GM23338 (cell line): ENCODE measurements around the gene MDM2. TPM values are rescaled to one million over a fixed set of nuclear protein-coding genes. Genes with fewer than 3 reads are reported as not detected.

ENCODE experiments used
- ATAC-seq: fragments of 200-7000 bp; cut with Tn5 transposase; 3 replicates; pipeline ENCODE4 v1.9.1; 2020
- DNase-seq: peaks from one replicate; pipeline ENCODE4 v3.0.0-alpha.2; 2015; ENCODE audit warnings: low spot score
- H2AFZ ChIP-seq: fragments of 200-600 bp; sonication (generic); 2 replicates; pipeline ENCODE4 v1.8.0; 2016; ENCODE audit warnings: antibody characterized with exemption, mild to moderate bottlenecking, moderate library complexity
- H3F3A ChIP-seq: fragments of 200-600 bp; sonication (generic); replicated peaks from 2 replicates; pipeline ENCODE4 v1.8.0; 2017; ENCODE audit warnings: antibody characterized with exemption, mixed run types, low read depth
- H3K27ac ChIP-seq: fragments of 200-600 bp; sonication (generic); 2 replicates; pipeline ENCODE4 v1.6.1; 2016; ENCODE audit warnings: low read depth
- H3K27me3 ChIP-seq: fragments of 200-600 bp; sonication (generic); 2 replicates; pipeline ENCODE4 v1.8.0; 2016; ENCODE audit warnings: mild to moderate bottlenecking, mixed run types, moderate library complexity; ENCODE audit not compliant: insufficient read depth
- H3K36me3 ChIP-seq: fragments of 200-600 bp; sonication (generic); 2 replicates; pipeline ENCODE4 v1.8.0; 2016; ENCODE audit warnings: mild to moderate bottlenecking; ENCODE audit not compliant: insufficient read depth
- H3K4me1 ChIP-seq: fragments of 200-600 bp; sonication (generic); 2 replicates; pipeline ENCODE4 v1.8.0; 2016; ENCODE audit warnings: mild to moderate bottlenecking, moderate library complexity; ENCODE audit not compliant: insufficient read depth
- H3K4me2 ChIP-seq: fragments of 200-600 bp; sonication (generic); 2 replicates; pipeline ENCODE4 v1.7.1; 2017; ENCODE audit warnings: mixed run types
- H3K4me3 ChIP-seq: fragments of 200-600 bp; sonication (generic); 2 replicates; pipeline ENCODE4 v1.6.1; 2016; ENCODE audit warnings: mixed run types
- H3K79me2 ChIP-seq: fragments of 200-600 bp; sonication (generic); replicated peaks from 2 replicates; pipeline ENCODE4 v1.8.0; 2017; ENCODE audit warnings: mild to moderate bottlenecking; ENCODE audit not compliant: insufficient read depth
- H3K9me2 ChIP-seq: fragments of 200-600 bp; sonication (generic); 2 replicates; pipeline ENCODE4 v1.8.0; 2017; ENCODE audit not compliant: insufficient read depth
- H4K20me1 ChIP-seq: fragments of 200-600 bp; sonication (generic); replicated peaks from 2 replicates; pipeline ENCODE4 v1.8.0; 2017; ENCODE audit warnings: mild to moderate bottlenecking; ENCODE audit not compliant: insufficient read depth
- H3K27ac Mint-ChIP-seq: 2 replicates; pipeline ENCODE4 v1.8.0; 2020; ENCODE audit warnings: inconsistent platforms, mild to moderate bottlenecking, moderate library complexity, mixed read lengths
- H3K27me3 Mint-ChIP-seq: 3 replicates; pipeline ENCODE4 v1.8.0; 2022; ENCODE audit warnings: low read depth, mild to moderate bottlenecking, moderate library complexity, mixed read lengths, inconsistent platforms; ENCODE audit not compliant: insufficient read depth, poor library complexity
- H3K36me3 Mint-ChIP-seq: 3 replicates; pipeline ENCODE4 v1.8.0; 2021; ENCODE audit warnings: low read depth, mild to moderate bottlenecking, inconsistent platforms, moderate library complexity, mixed read lengths
- H3K4me1 Mint-ChIP-seq: 3 replicates; pipeline ENCODE4 v1.8.0; 2020; ENCODE audit warnings: mild to moderate bottlenecking, inconsistent platforms, mixed read lengths
- H3K4me3 Mint-ChIP-seq: 3 replicates; pipeline ENCODE4 v1.8.0; 2021; ENCODE audit warnings: moderate library complexity, mild to moderate bottlenecking, inconsistent platforms, mixed read lengths
- H3K9me3 Mint-ChIP-seq: 3 replicates; pipeline ENCODE4 v1.8.0; 2020; ENCODE audit warnings: moderate library complexity, mild to moderate bottlenecking, inconsistent platforms, mixed read lengths
- EZH2 ChIP-seq: fragments of 200-600 bp; sonication (generic); IDR thresholded peaks from one replicate; pipeline ENCODE4 v1.8.0; 2017; ENCODE audit warnings: antibody characterized with exemption, mild to moderate bottlenecking, low read depth; ENCODE audit not compliant: unreplicated experiment
- EZH2phosphoT487 ChIP-seq: fragments of 200-600 bp; sonication (generic); IDR thresholded peaks from one replicate; pipeline ENCODE4 v1.8.1; 2018; ENCODE audit warnings: antibody characterized with exemption; ENCODE audit not compliant: unreplicated experiment
- JUNB ChIP-seq: IDR thresholded peaks from one replicate; pipeline ENCODE4 v1.6.1; 2016; ENCODE audit warnings: antibody characterized with exemption; ENCODE audit not compliant: unreplicated experiment
- NANOG ChIP-seq: IDR thresholded peaks from 2 replicates; pipeline ENCODE4 v1.6.1; 2016; ENCODE audit warnings: antibody characterized with exemption, borderline replicate concordance
- REST ChIP-seq: IDR thresholded peaks from one replicate; pipeline ENCODE4 v1.6.1; 2018; ENCODE audit warnings: antibody characterized with exemption; ENCODE audit not compliant: unreplicated experiment
- ZNF114 ChIP-seq: fragments of 250-450 bp; sonication (Bioruptor Pico); IDR thresholded peaks from 2 replicates; pipeline ENCODE4 v1.5.0; 2020; ENCODE audit warnings: mild to moderate bottlenecking, moderate library complexity
- ZNF331 ChIP-seq: fragments of 250-450 bp; sonication (Bioruptor Pico); IDR thresholded peaks from 2 replicates; pipeline ENCODE4 v1.5.0; 2020; ENCODE audit warnings: low read depth, mild to moderate bottlenecking, moderate library complexity
- ZNF462 ChIP-seq: fragments of 250-450 bp; sonication (Bioruptor Pico); IDR thresholded peaks from 2 replicates; pipeline ENCODE4 v1.5.0; 2020; ENCODE audit warnings: mild to moderate bottlenecking, moderate library complexity
- polyA plus RNA-seq: library from polyadenylated mRNA; unstranded; fragments of >200 nt; fragmentation: Nextera tagmentation; extraction: Ambion mirVana; gene quantifications from 2 replicates; pipeline ENCODE4 v1.2.1, GENCODE V29; 2016
- total RNA-seq: library from RNA; depleted of rRNA; stranded (reverse); fragments of >200 nt; shearing (Covaris generic); gene quantifications from 2 replicates; pipeline ENCODE4 v1.2.3, GENCODE V29; 2014

The MDM2 gene
- total and polyA plus RNA-seq, 2 experiments from 2014 or later, result 105 to 136 TPM

- H3K36me3 Mint-ChIP-seq, result peaks cover 81% of the 10 kb centered on the region
- H3K4me3 Mint-ChIP-seq, result no peak overlapping the region
- H3K4me1 ChIP-seq, result no peaks in the 10 kb centered on the region
- no peak for TF ChIP-seq ZNF331 (CRISPR knock-in tag)
- no peak for TF ChIP-seq EZH2phosphoT487
- no peak for TF ChIP-seq JUNB
- H3F3A ChIP-seq, result no peaks in the 10 kb centered on the region
- no peak for DNase-seq
- H3K9me3 Mint-ChIP-seq, result no peaks in the 10 kb centered on the region; the same call in 2 of the 3 replicates
- H3K4me2 ChIP-seq, result no peak overlapping the region
- no peak for ATAC-seq
- H3K27ac Mint-ChIP-seq, result no peak overlapping the region
- no peak overlapping the region for H3K4me3 ChIP-seq
- H4K20me1 ChIP-seq, result peaks cover 26% of the 10 kb centered on the region
- peaks cover 19% of the 10 kb centered on the region; the same call in 1 of the 2 replicates for H3K79me2 ChIP-seq
- peaks cover 5% of the 10 kb centered on the region for H3K27me3 Mint-ChIP-seq
- H3K4me1 Mint-ChIP-seq, result peaks cover 8% of the 10 kb centered on the region; the same call in 2 of the 3 replicates
- H3K9me2 ChIP-seq, result no peaks in the 10 kb centered on the region
- no peak overlapping the region for H3K27ac ChIP-seq
- no peaks in the 10 kb centered on the region for H3K27me3 ChIP-seq
- peaks cover 75% of the 10 kb centered on the region for H3K36me3 ChIP-seq
- no peak overlapping the region for H2AFZ ChIP-seq
These were observed 30.3 kb downstream of the MDM2 start for GRCh38 chr12:68838046-68838886.

- ATAC-seq (no peak), DNase-seq (no peak)
- Histone ChIP-seq H3K27me3 (no peaks in the 10 kb centered on the region), H3K79me2 (peaks cover 8% of the 10 kb centered on the region; the same call in 1 of the 2 replicates), H3F3A (no peaks in the 10 kb centered on the region), H3K4me3 (no peak overlapping the region), H2AFZ (no peak overlapping the region), H3K4me2 (no peak overlapping the region), H3K4me1 (no peaks in the 10 kb centered on the region), H3K9me2 (no peaks in the 10 kb centered on the region), H4K20me1 (peaks cover 20% of the 10 kb centered on the region), H3K36me3 (peaks cover 76% of the 10 kb centered on the region), H3K27ac (no peak overlapping the region)
- Mint-ChIP-seq H3K9me3 (no peaks in the 10 kb centered on the region; the same call in 2 of the 3 replicates), H3K4me1 (peaks cover 8% of the 10 kb centered on the region; the same call in 2 of the 3 replicates), H3K4me3 (no peak overlapping the region), H3K36me3 (peaks cover 73% of the 10 kb centered on the region), H3K27me3 (peaks cover 5% of the 10 kb centered on the region), H3K27ac (no peak overlapping the region)
- no peak for TF ChIP-seq EZH2
- no peak for TF ChIP-seq EZH2phosphoT487
- TF ChIP-seq REST, result no peak
- no peak for TF ChIP-seq ZNF114 (CRISPR knock-in tag)
- no peak for TF ChIP-seq ZNF331 (CRISPR knock-in tag)
- TF ChIP-seq JUNB, result no peak
- no peak for TF ChIP-seq NANOG
- TF ChIP-seq ZNF462 (CRISPR knock-in tag), result no peak
These were observed 31.5 kb downstream of the MDM2 start for GRCh38 chr12:68839183-68840147.
